ENCODE measurements around the gene FGF19.
A peak's percentile ranks its signal among the peaks of the same experiment; 100 is the strongest.

DNA sequence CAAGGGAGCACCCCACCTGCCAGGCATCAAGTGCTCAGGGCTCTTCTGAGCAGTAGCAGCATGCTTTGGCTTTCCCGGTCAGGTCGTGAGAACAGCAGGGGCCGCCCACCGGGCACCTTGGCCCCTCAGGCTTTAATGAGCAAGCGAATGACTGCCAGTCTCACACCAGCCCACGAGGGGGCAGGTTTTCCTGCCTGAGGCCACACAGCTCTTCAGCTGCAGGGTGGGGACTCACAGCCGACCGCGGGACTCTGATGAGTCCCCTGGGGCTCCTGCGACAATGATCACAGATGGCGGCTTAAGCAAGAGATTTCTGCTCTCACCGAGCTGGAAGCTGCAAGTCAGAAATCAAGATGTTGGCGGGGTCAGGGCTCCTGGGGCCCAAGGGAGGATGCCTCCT lies 14.3 kb upstream of the FGF19 start:
- TF ChIP-seq, protein P1, sequence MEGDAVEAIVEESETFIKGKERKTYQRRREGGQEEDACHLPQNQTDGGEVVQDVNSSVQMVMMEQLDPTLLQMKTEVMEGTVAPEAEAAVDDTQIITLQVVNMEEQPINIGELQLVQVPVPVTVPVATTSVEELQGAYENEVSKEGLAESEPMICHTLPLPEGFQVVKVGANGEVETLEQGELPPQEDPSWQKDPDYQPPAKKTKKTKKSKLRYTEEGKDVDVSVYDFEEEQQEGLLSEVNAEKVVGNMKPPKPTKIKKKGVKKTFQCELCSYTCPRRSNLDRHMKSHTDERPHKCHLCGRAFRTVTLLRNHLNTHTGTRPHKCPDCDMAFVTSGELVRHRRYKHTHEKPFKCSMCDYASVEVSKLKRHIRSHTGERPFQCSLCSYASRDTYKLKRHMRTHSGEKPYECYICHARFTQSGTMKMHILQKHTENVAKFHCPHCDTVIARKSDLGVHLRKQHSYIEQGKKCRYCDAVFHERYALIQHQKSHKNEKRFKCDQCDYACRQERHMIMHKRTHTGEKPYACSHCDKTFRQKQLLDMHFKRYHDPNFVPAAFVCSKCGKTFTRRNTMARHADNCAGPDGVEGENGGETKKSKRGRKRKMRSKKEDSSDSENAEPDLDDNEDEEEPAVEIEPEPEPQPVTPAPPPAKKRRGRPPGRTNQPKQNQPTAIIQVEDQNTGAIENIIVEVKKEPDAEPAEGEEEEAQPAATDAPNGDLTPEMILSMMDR (IDR thresholded peaks at IDR 0.05; ENCODE audit: low read length): peak; percentile 69
- TF ChIP-seq EZH2 (IDR thresholded peaks at IDR 0.05; ENCODE audit: borderline replicate concordance, low read length): no peak
